Lower leg skin (tissue), 3 donors: Measurements from ENCODE around the gene KDELR3.

Source experiments
- POLR2A ChIP-seq, 2 donors: fragments of 450-650 bp; IDR thresholded peaks; one replicate each; pipeline ENCODE4 v1.6.1; 2016 to 2017; ENCODE audit warnings: antibody characterized with exemption in 2 of 2, mild to moderate bottlenecking in 1 of 2, moderate library complexity in 1 of 2
- TF ChIP-seq, protein P1 (sequence below), 3 donors: fragments of 450-650 bp; IDR thresholded peaks; one replicate each; pipeline ENCODE4 v1.5.1; 2016; ENCODE audit warnings: antibody characterized with exemption in 3 of 3, mild to moderate bottlenecking in 3 of 3, moderate library complexity in 2 of 3

DNA sequence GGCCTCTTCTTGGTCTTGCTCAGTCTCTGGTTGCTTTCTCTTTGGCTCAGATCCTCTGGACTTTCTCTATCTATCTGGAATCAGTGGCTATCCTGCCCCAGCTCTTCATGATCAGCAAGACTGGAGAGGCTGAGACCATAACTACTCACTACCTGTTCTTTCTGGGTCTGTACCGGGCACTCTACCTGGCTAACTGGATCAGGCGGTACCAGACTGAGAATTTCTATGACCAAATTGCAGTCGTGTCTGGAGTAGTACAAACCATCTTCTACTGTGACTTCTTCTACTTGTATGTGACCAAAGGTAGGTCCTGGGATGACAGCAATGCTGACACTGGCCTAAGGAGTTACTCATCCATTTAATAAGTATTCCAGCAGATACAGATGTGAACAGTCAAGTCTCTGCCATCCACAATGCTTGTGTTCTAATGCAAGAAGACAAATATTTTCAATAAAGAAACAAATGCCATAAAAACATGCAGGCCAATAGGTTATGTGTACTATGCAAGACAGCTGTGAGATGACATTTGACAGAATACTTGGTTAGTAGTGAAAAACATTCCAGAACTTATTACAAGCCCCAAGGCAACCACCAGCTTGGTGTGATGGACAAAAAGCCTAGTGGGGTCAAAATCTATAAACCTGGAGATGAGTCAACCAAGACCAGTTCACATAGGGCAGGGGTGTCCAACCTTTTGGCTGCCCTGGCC, 13.4 kb downstream of the KDELR3 start:
- TF ChIP-seq, protein P1, sequence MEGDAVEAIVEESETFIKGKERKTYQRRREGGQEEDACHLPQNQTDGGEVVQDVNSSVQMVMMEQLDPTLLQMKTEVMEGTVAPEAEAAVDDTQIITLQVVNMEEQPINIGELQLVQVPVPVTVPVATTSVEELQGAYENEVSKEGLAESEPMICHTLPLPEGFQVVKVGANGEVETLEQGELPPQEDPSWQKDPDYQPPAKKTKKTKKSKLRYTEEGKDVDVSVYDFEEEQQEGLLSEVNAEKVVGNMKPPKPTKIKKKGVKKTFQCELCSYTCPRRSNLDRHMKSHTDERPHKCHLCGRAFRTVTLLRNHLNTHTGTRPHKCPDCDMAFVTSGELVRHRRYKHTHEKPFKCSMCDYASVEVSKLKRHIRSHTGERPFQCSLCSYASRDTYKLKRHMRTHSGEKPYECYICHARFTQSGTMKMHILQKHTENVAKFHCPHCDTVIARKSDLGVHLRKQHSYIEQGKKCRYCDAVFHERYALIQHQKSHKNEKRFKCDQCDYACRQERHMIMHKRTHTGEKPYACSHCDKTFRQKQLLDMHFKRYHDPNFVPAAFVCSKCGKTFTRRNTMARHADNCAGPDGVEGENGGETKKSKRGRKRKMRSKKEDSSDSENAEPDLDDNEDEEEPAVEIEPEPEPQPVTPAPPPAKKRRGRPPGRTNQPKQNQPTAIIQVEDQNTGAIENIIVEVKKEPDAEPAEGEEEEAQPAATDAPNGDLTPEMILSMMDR (IDR thresholded peaks at IDR 0.05): no peak
- no peak for TF ChIP-seq POLR2A (IDR thresholded peaks at IDR 0.05)
